K562 (cell line): ENCODE data around the gene VPS41. TPM values are rescaled to one million over a fixed set of nuclear protein-coding genes. Genes with fewer than 3 reads are reported as not detected.
A peak's percentile ranks its signal among the peaks of the same experiment; 100 is the strongest.

Source experiments
- CBX2 ChIP-seq: fragments of 200-600 bp; sonication (generic); IDR thresholded peaks from one replicate; pipeline ENCODE4 v1.6.1; 2012; ENCODE audit warnings: mild to moderate bottlenecking, low read length, inconsistent platforms; ENCODE audit not compliant: insufficient read depth, poor library complexity, severe bottlenecking
- EP300 ChIP-seq: IDR thresholded peaks from 2 replicates; pipeline ENCODE4 v1.6.1; 2012; ENCODE audit warnings: low read length, improper control_type of control experiment
- FOSL1 ChIP-seq: fragments of 200-800 bp; sonication (Bioruptor generic); conservative IDR thresholded peaks from 2 replicates; pipeline ENCODE4 v1.6.1; 2016; ENCODE audit warnings: missing genetic modification characterization, missing compliant biosample characterization
- GTF2A2 ChIP-seq: IDR thresholded peaks from 2 replicates; pipeline ENCODE4 v1.6.1; 2016; ENCODE audit warnings: mild to moderate bottlenecking, missing genetic modification characterization, missing compliant biosample characterization
- HCFC1 ChIP-seq: IDR thresholded peaks from 2 replicates; pipeline ENCODE4 v1.6.1; 2012; ENCODE audit warnings: low read depth, low read length, improper control_type of control experiment
- HMGN3 ChIP-seq: IDR thresholded peaks from 2 replicates; pipeline ENCODE4 v1.6.1; 2011; ENCODE audit warnings: borderline replicate concordance, low read depth, mild to moderate bottlenecking, mixed read lengths, low read length; ENCODE audit not compliant: insufficient read length; ENCODE audit errors: extremely low read depth
- MYNN ChIP-seq, 2 experiments: sonication (generic); formaldehyde crosslinking in 1 of 2; IDR thresholded peaks; 2 replicates each; pipeline versions ENCODE4 v1.5.0 to v1.6.1; 2016 to 2020; ENCODE audit warnings: antibody characterized with exemption in 1 of 2, missing genetic modification reagents in 1 of 2
- NFE2 ChIP-seq: IDR thresholded peaks from 2 replicates; pipeline ENCODE4 v1.6.1; 2014; ENCODE audit warnings: antibody characterized with exemption, low read depth
- NR1H2 ChIP-seq: sonication (generic); formaldehyde crosslinking; IDR thresholded peaks from 2 replicates; pipeline ENCODE4 v1.4.0; 2020; ENCODE audit warnings: mild to moderate bottlenecking, missing genetic modification reagents
- ZNF146 ChIP-seq: IDR thresholded peaks from one replicate; pipeline ENCODE4 v1.6.1; 2018; ENCODE audit warnings: missing compliant biosample characterization; ENCODE audit not compliant: unreplicated experiment
- ZNF274 ChIP-seq: IDR thresholded peaks from 2 replicates; pipeline ENCODE4 v1.6.1; 2011; ENCODE audit warnings: low read depth, mild to moderate bottlenecking, low read length, moderate library complexity, borderline replicate concordance
- ZNF384 ChIP-seq: IDR thresholded peaks from 2 replicates; pipeline ENCODE4 v1.6.1; 2012; ENCODE audit warnings: low read depth, low read length, improper control_type of control experiment
- polyA plus RNA-seq, 8 experiments: library from polyadenylated mRNA; depleted of rRNA in 4 of 8; stranded (reverse) in 5 of 8; unstranded in 3 of 8; fragments of >200 nt; fragmentation: Nextera tagmentation in 2 of 8; fragmentation: Illumina TruSeq in 1 of 8; extraction: Ambion mirVana in 2 of 8; extraction: Trizol in 1 of 8; gene quantifications; 2 replicates each; pipeline versions ENCODE4 v1.2.1 to v1.2.3, GENCODE V29; 2011 to 2014; ENCODE audit warnings: inconsistent platforms in 1 of 8, missing spikeins in 1 of 8
- total RNA-seq, 7 experiments: library from RNA; depleted of rRNA in 6 of 7; stranded (reverse); fragments of >200 nt in 6 of 7; fragmentation: Illumina TruSeq in 2 of 7; extraction: Trizol in 2 of 7; gene quantifications; 2 replicates each; pipeline versions ENCODE4 v1.2.1 to v1.2.3, GENCODE V29; 2011 to 2021; ENCODE audit warnings: low replicate concordance in 1 of 7
- TF ChIP-seq, protein P1 (sequence below): fragments of 250-450 bp; sonication (Bioruptor Pico); IDR thresholded peaks from 2 replicates; pipeline ENCODE4 v1.8.0; 2022; ENCODE audit warnings: inconsistent platforms
- TF ChIP-seq, protein P2 (sequence below), 2 experiments: fragments of 450-650 bp; IDR thresholded peaks; 2 replicates each; pipeline ENCODE4 v1.6.1; 2016
- TF ChIP-seq, protein P3 (sequence below): fragments of 450-650 bp; formaldehyde crosslinking; IDR thresholded peaks from 2 replicates; pipeline ENCODE4 v1.4.0; 2022; ENCODE audit warnings: missing genetic modification characterization
- TF ChIP-seq, protein P4 (sequence below): fragments of 450-650 bp; IDR thresholded peaks from 2 replicates; pipeline ENCODE4 v1.6.1; 2016; ENCODE audit warnings: low read depth

The VPS41 gene
- total and polyA plus RNA-seq, 9 of the 15 experiments (the other 6 are each of a cell fraction or from before 2014, with no cell fraction given): 17.7 to 46.8 (median 32.1) TPM

DNA sequence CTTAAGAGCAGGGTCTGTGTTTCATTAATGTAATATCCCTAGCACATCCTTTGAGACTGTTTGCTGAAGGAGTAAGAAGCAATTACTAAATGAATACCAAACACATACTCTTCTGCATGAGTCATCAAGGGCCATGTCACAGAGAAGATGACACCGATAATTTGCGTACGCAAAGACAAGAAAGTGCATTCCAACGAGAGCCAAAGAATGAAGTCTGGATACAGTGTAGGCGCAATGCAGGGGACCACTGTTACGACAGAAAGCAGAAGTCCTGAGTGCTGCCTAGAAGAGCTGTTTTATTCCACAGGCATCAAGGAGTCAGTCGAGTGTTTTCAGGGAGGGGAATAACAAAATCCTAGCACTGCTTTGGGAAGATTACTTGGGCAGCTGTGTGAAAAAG, 62.7 kb downstream of the VPS41 start (continued):
- 0 out of 2 replicates have a peak, but pooled peaks have one; percentile 41 for TF ChIP-seq NFE2
- TF ChIP-seq HCFC1: no peak
- no peak for TF ChIP-seq ZNF146 (CRISPR knock-in tag)
- no peak for TF ChIP-seq ZNF274
- TF ChIP-seq HMGN3: no peak
- peak; percentile 91 for TF ChIP-seq FOSL1 (tag)
- TF ChIP-seq EP300: no peak
- TF ChIP-seq, protein P1, sequence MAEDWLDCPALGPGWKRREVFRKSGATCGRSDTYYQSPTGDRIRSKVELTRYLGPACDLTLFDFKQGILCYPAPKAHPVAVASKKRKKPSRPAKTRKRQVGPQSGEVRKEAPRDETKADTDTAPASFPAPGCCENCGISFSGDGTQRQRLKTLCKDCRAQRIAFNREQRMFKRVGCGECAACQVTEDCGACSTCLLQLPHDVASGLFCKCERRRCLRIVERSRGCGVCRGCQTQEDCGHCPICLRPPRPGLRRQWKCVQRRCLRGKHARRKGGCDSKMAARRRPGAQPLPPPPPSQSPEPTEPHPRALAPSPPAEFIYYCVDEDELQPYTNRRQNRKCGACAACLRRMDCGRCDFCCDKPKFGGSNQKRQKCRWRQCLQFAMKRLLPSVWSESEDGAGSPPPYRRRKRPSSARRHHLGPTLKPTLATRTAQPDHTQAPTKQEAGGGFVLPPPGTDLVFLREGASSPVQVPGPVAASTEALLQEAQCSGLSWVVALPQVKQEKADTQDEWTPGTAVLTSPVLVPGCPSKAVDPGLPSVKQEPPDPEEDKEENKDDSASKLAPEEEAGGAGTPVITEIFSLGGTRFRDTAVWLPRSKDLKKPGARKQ (CRISPR knock-in tag): no peak
- no peak for TF ChIP-seq MYNN (IDR thresholded peaks at IDR 0.05)
- TF ChIP-seq MYNN (CRISPR knock-in tag; IDR thresholded peaks at IDR 0.05): no peak
- TF ChIP-seq, protein P2, sequence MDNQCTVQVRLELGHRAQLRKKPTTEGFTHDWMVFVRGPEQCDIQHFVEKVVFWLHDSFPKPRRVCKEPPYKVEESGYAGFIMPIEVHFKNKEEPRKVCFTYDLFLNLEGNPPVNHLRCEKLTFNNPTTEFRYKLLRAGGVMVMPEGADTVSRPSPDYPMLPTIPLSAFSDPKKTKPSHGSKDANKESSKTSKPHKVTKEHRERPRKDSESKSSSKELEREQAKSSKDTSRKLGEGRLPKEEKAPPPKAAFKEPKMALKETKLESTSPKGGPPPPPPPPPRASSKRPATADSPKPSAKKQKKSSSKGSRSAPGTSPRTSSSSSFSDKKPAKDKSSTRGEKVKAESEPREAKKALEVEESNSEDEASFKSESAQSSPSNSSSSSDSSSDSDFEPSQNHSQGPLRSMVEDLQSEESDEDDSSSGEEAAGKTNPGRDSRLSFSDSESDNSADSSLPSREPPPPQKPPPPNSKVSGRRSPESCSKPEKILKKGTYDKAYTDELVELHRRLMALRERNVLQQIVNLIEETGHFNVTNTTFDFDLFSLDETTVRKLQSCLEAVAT (IDR thresholded peaks at IDR 0.05): no peak
- TF ChIP-seq ZNF384: no peak
- no peak for TF ChIP-seq CBX2
- no peak for TF ChIP-seq NR1H2 (CRISPR knock-in tag)
- no peak for TF ChIP-seq GTF2A2 (tag)
- TF ChIP-seq, protein P3, sequence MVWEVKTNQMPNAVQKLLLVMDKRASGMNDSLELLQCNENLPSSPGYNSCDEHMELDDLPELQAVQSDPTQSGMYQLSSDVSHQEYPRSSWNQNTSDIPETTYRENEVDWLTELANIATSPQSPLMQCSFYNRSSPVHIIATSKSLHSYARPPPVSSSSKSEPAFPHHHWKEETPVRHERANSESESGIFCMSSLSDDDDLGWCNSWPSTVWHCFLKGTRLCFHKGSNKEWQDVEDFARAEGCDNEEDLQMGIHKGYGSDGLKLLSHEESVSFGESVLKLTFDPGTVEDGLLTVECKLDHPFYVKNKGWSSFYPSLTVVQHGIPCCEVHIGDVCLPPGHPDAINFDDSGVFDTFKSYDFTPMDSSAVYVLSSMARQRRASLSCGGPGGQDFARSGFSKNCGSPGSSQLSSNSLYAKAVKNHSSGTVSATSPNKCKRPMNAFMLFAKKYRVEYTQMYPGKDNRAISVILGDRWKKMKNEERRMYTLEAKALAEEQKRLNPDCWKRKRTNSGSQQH (CRISPR knock-in tag): no peak
- TF ChIP-seq, protein P4, sequence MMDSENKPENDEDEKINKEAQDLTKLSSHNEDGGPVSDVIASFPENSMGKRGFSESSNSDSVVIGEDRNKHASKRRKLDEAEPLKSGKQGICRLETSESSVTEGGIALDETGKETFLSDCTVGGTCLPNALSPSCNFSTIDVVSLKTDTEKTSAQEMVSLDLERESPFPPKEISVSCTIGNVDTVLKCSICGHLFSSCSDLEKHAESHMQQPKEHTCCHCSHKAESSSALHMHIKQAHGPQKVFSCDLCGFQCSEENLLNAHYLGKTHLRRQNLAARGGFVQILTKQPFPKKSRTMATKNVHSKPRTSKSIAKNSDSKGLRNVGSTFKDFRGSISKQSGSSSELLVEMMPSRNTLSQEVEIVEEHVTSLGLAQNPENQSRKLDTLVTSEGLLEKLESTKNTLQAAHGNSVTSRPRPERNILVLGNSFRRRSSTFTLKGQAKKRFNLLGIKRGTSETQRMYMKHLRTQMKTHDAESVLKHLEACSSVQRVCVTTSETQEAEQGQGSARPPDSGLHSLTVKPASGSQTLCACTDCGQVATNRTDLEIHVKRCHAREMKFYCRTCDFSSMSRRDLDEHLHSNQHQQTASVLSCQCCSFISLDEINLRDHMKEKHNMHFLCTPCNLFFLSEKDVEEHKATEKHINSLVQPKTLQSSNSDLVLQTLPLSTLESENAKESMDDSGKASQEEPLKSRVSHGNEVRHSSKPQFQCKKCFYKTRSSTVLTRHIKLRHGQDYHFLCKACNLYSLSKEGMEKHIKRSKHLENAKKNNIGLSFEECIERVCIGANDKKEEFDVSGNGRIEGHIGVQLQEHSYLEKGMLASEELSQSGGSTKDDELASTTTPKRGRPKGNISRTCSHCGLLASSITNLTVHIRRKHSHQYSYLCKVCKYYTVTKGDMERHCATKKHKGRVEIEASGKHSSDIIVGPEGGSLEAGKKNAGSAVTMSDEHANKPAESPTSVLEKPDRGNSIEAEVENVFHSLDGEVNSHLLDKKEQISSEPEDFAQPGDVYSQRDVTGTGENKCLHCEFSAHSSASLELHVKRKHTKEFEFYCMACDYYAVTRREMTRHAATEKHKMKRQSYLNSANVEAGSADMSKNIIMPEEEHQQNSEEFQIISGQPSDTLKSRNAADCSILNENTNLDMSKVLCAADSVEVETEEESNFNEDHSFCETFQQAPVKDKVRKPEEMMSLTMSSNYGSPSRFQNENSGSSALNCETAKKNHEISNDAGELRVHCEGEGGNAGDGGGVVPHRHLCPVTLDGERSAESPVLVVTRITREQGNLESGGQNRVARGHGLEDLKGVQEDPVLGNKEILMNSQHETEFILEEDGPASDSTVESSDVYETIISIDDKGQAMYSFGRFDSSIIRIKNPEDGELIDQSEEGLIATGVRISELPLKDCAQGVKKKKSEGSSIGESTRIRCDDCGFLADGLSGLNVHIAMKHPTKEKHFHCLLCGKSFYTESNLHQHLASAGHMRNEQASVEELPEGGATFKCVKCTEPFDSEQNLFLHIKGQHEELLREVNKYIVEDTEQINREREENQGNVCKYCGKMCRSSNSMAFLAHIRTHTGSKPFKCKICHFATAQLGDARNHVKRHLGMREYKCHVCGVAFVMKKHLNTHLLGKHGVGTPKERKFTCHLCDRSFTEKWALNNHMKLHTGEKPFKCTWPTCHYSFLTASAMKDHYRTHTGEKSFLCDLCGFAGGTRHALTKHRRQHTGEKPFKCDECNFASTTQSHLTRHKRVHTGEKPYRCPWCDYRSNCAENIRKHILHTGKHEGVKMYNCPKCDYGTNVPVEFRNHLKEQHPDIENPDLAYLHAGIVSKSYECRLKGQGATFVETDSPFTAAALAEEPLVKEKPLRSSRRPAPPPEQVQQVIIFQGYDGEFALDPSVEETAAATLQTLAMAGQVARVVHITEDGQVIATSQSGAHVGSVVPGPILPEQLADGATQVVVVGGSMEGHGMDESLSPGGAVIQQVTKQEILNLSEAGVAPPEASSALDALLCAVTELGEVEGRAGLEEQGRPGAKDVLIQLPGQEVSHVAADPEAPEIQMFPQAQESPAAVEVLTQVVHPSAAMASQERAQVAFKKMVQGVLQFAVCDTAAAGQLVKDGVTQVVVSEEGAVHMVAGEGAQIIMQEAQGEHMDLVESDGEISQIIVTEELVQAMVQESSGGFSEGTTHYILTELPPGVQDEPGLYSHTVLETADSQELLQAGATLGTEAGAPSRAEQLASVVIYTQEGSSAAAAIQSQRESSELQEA: no peak
